Adrenal gland (tissue), 12 donors: ENCODE measurements around the gene ANK3. TPM values are rescaled to one million over a fixed set of nuclear protein-coding genes. Genes with fewer than 3 reads are reported as not detected.

Experiments
- DNase-seq, 7 donors: peaks; one replicate each; pipeline ENCODE4 v3.0.0-alpha.2; 2019 to 2020
- H3K27ac ChIP-seq, 5 donors: fragments of 200-600 bp; sonication (generic) in 4 of 5; 1 replicate in 3 of 5; 2 replicates in 2 of 5; pipeline versions ENCODE4 v1.5.1 to v1.8.0; 2016 to 2020; ENCODE audit warnings: mild to moderate bottlenecking in 1 of 5
- H3K27me3 ChIP-seq: fragments of 200-600 bp; 2 replicates; pipeline ENCODE4 v1.8.0; 2021
- H3K36me3 ChIP-seq, 2 donors: fragments of 200-600 bp; replicated peaks in 1 of 2; 1 replicate in 1 of 2; 2 replicates in 1 of 2; pipeline versions ENCODE4 v1.5.1 to v1.8.0; 2018 to 2022
- H3K4me1 ChIP-seq, 2 donors: fragments of 200-600 bp; replicated peaks in 1 of 2; 1 replicate in 1 of 2; 2 replicates in 1 of 2; pipeline versions ENCODE4 v1.5.1 to v1.8.0; 2018 to 2021
- H3K4me3 ChIP-seq, 4 donors: fragments of 200-600 bp; sonication (generic) in 3 of 4; one replicate each; pipeline ENCODE4 v1.5.1; 2016 to 2018
- H3K9me3 ChIP-seq, 3 donors: fragments of 200-600 bp; sonication (generic) in 1 of 3; replicated peaks in 1 of 3; 1 replicate in 2 of 3; 2 replicates in 1 of 3; pipeline versions ENCODE4 v1.5.1 to v1.8.0; 2016 to 2021
- CTCF ChIP-seq, 6 experiments: fragments of 450-650 bp in 4 of 6; fragments of 200-600 bp in 2 of 6; sonication (generic) in 1 of 6; IDR thresholded peaks; 1 replicate in 5 of 6; 2 replicates in 1 of 6; pipeline versions ENCODE4 v1.5.1 to v1.8.0; 2016 to 2021; ENCODE audit warnings: antibody characterized with exemption in 6 of 6, mild to moderate bottlenecking in 2 of 6, moderate library complexity in 1 of 6
- POLR2A ChIP-seq, 2 donors: fragments of 450-650 bp; IDR thresholded peaks; one replicate each; pipeline ENCODE4 v1.6.1; 2017; ENCODE audit warnings: antibody characterized with exemption in 2 of 2, mild to moderate bottlenecking in 2 of 2, moderate library complexity in 1 of 2
- WGBS, 4 donors: extraction: QIAGEN DNeasy Blood & Tissue Kit in 2 of 4; methylation state at CpG; one replicate each; pipeline versions ENCODE4 v1.1.5 to v1.1.7; 2013 to 2017; 5-methylcytosine and 5-hydroxymethylcytosine counted together
- intact Hi-C, 2 donors: fragments of 100-400 bp; cut with DNase I; formaldehyde crosslinking; loops; one replicate each; pipeline versions ENCODE4 v1.14.1 to v1.15.0; 2022 to 2023
- polyA plus RNA-seq, 3 donors: library from polyadenylated mRNA; stranded (reverse); fragments of 200-250 nt in 2 of 3; fragments of 350-450 nt in 1 of 3; fragmentation: Illumina TruSeq in 1 of 3; extraction: RNeasy Lipid Tissue Mini Kit (QIAGEN cat#74804) in 1 of 3; gene quantifications; one replicate each; pipeline ENCODE4 v1.2.3, GENCODE V29; 2013 to 2014
- total RNA-seq, 9 donors: library from RNA; depleted of rRNA in 4 of 9; stranded (reverse); fragments of >200 nt in 4 of 9; fragments of 120-200 nt in 1 of 9; fragmentation: NEBNext Ultra II Directional in 1 of 9; extraction: Animal tissue kit (Norgen Biotek cat#: 25700) in 1 of 9; gene quantifications; one replicate each; pipeline versions ENCODE4 v1.1.0 to v1.2.4, GENCODE V29; 2013 to 2023
- donor health status: healthy with polysubstance abuse.
- donor health status: Bipolar disorder and iron deficiency.
- donor health status: DM: yes; HTN: yes; CAD: no.
- donor health status: DM: no; HTN: no; CAD: no.
- donor health status: DM: no; HTN: no; CAD: no.
- donor health status: DM: yes; HTN: yes; CAD: no.

ANK3 gene
- total and polyA plus RNA-seq, 12 donors, result 2.6 to 48.1 (median 15.2) TPM

- 64 to 75% (median 71%) methylated on average over 5 of the region's 5 CpGs for WGBS, 4 donors
- TF ChIP-seq POLR2A (IDR thresholded peaks at IDR 0.05) (no peak), CTCF (IDR thresholded peaks at IDR 0.05) (no peak)
- Histone ChIP-seq H3K4me3 (no peak overlapping the region), H3K36me3 (no peaks in the 10 kb centered on the region), H3K27me3 (no peaks in the 10 kb centered on the region), H3K27ac (no peak overlapping the region), H3K9me3 (no peaks in the 10 kb centered on the region), H3K4me1 (no peaks in the 10 kb centered on the region)
- peak in 2 of 7 donors; percentile 11 to 21 for DNase-seq
- intact Hi-C loops, result no loop called here
These were observed 106.8 kb downstream of the ANK3 start for GRCh38 chr10:60282771-60283353.

- TF ChIP-seq CTCF (IDR thresholded peaks at IDR 0.05), result no peak
- TF ChIP-seq POLR2A (IDR thresholded peaks at IDR 0.05), result no peak
- no peaks in the 10 kb centered on the region for H3K9me3 ChIP-seq
- H3K4me1 ChIP-seq, result no peaks in the 10 kb centered on the region
- intact Hi-C loops, result no loop called here
- DNase-seq, result no peak
- H3K27ac ChIP-seq, result no peak overlapping the region
- WGBS, 4 donors, result 76 to 81% (median 77%) methylated on average over 6 of the region's 6 CpGs
- no peaks in the 10 kb centered on the region for H3K36me3 ChIP-seq
- H3K4me3 ChIP-seq, result no peak overlapping the region
- H3K27me3 ChIP-seq, result no peaks in the 10 kb centered on the region
These were observed 107.8 kb downstream of the ANK3 start for GRCh38 chr10:60281792-60282353.

GRCh38 chr10:60281331-60281730 is 108.3 kb downstream of the ANK3 start:
- 42 to 96% (median 90%) methylated on average over 1 of the region's 1 CpG for WGBS, 4 donors
- Histone ChIP-seq H3K27ac (no peak overlapping the region), H3K4me3 (no peak overlapping the region), H3K9me3 (no peaks in the 10 kb centered on the region), H3K4me1 (no peaks in the 10 kb centered on the region), H3K36me3 (no peaks in the 10 kb centered on the region), H3K27me3 (no peaks in the 10 kb centered on the region)
- intact Hi-C loops, result no loop called here
- TF ChIP-seq CTCF (IDR thresholded peaks at IDR 0.05) (no peak), POLR2A (IDR thresholded peaks at IDR 0.05) (no peak)
- DNase-seq, result no peak

GRCh38 chr10:60280475-60280874 is 109.2 kb downstream of the ANK3 start:
- TF ChIP-seq CTCF (IDR thresholded peaks at IDR 0.05) (no peak), POLR2A (IDR thresholded peaks at IDR 0.05) (no peak)
- intact Hi-C loops, result no loop called here
- H3K9me3 ChIP-seq, result no peaks in the 10 kb centered on the region

More at GRCh38 chr10:60280475-60280874, 109.2 kb downstream of the ANK3 start:
- WGBS, 4 donors, result 93 to 100% (median 96%) methylated on average over 2 of the region's 2 CpGs
- H3K36me3 ChIP-seq, result no peaks in the 10 kb centered on the region
- no peak overlapping the region for H3K27ac ChIP-seq
- no peaks in the 10 kb centered on the region for H3K27me3 ChIP-seq
- DNase-seq, result no peak
- H3K4me3 ChIP-seq, result no peak overlapping the region
- H3K4me1 ChIP-seq, result no peaks in the 10 kb centered on the region
